Panc1 (cell line): Measurements from ENCODE around the gene DDX46. TPM values are rescaled to one million over a fixed set of nuclear protein-coding genes. Genes with fewer than 3 reads are reported as not detected.
"Not testable (repeated sequence)": the region's sequence is repeated elsewhere in the genome, so short reads cannot be mapped to it uniquely, and the experiment has no call there.

Experiments
- ATAC-seq: fragments of 200-7000 bp; cut with Tn5 transposase; 2 replicates; pipeline ENCODE4 v1.9.1; 2020; ENCODE audit warnings: mild to moderate bottlenecking, moderate library complexity
- BruUV-seq: library from RNA; stranded (reverse); fragments of 400-500 nt; replicated peaks from 2 replicates; lab custom pipeline; 2021; lab: Mats Ljungman, UMichigan
- CTCF ChIA-PET: fragments of 300-600 bp; sonication (Branson Sonifier 250); formaldehyde crosslinking; loops from one replicate; lab custom pipeline; 2022; ENCODE audit warnings: antibody characterized with exemption; lab: Charles Lee
- POLR2A ChIA-PET: fragments of 300-600 bp; sonication (Branson Sonifier 250); formaldehyde crosslinking; loops from one replicate; lab custom pipeline; 2022; ENCODE audit warnings: antibody characterized with exemption; lab: Charles Lee
- DNase-seq: peaks from one replicate; pipeline ENCODE4 v3.0.0-alpha.2; 2010; ENCODE audit warnings: low read depth, low spot score
- H3K27ac ChIP-seq: 2 replicates; pipeline ENCODE4 v1.5.1; 2011; ENCODE audit warnings: mild to moderate bottlenecking, low read length, inconsistent platforms
- H3K27me3 ChIP-seq: fragments of 200-500 bp; sonication (Bioruptor generic); 2 replicates; pipeline ENCODE4 v1.6.0; 2014; ENCODE audit warnings: low read length, inconsistent platforms; ENCODE audit not compliant: control insufficient read depth, insufficient read depth
- H3K36me3 ChIP-seq: fragments of 200-500 bp; sonication (Bioruptor generic); 2 replicates; pipeline ENCODE4 v1.5.1; 2014; ENCODE audit warnings: inconsistent platforms, mild to moderate bottlenecking, low read length, moderate library complexity; ENCODE audit not compliant: control insufficient read depth, insufficient read depth
- H3K4me1 ChIP-seq: 2 replicates; pipeline ENCODE4 v1.5.1; 2011; ENCODE audit warnings: inconsistent platforms, mild to moderate bottlenecking, low read length, moderate library complexity; ENCODE audit not compliant: control insufficient read depth, insufficient read depth
- H3K4me3 ChIP-seq, 2 experiments: 2 replicates each; pipeline ENCODE4 v1.5.1; 2011 to 2012; ENCODE audit warnings: low read depth in 2 of 2, low read length in 2 of 2, mild to moderate bottlenecking in 2 of 2, inconsistent platforms in 1 of 2, moderate library complexity in 1 of 2
- H3K9me3 ChIP-seq: fragments of 200-500 bp; sonication (Bioruptor generic); 2 replicates; pipeline ENCODE4 v1.5.1; 2014; ENCODE audit warnings: low read depth, mild to moderate bottlenecking, inconsistent platforms, low read length, moderate library complexity; ENCODE audit not compliant: control insufficient read depth, insufficient read depth
- CTCF ChIP-seq: fragments of 450-650 bp; IDR thresholded peaks from 2 replicates; pipeline ENCODE4 v1.5.1; 2017; ENCODE audit warnings: mild to moderate bottlenecking
- POLR2AphosphoS5 ChIP-seq: IDR thresholded peaks from 2 replicates; pipeline ENCODE4 v1.6.1; 2012; ENCODE audit warnings: mild to moderate bottlenecking, low read depth, low read length, moderate library complexity
- REST ChIP-seq, 2 experiments: IDR thresholded peaks; 2 replicates each; pipeline ENCODE4 v1.6.1; 2011 to 2012; ENCODE audit warnings: low read depth in 2 of 2, control low read depth in 1 of 2, low read length in 1 of 2, mild to moderate bottlenecking in 1 of 2, moderate library complexity in 1 of 2; ENCODE audit not compliant: insufficient read depth in 1 of 2
- SIN3A ChIP-seq: IDR thresholded peaks from 2 replicates; pipeline ENCODE4 v1.6.1; 2012; ENCODE audit warnings: low read depth, mild to moderate bottlenecking, low read length, moderate library complexity, borderline replicate concordance; ENCODE audit not compliant: insufficient read depth
- TCF7L2 ChIP-seq: IDR thresholded peaks from 2 replicates; pipeline ENCODE4 v1.6.1; 2011; ENCODE audit warnings: mild to moderate bottlenecking, low read depth, low read length, inconsistent platforms
- in situ Hi-C: cut with HindIII; loops from 2 replicates; pipeline ENCODE4 v1.10.0; 2016; ENCODE audit warnings: low sequenced_read_pairs, low pct_unique_long_range_greater_than_20kb
- intact Hi-C: fragments of 100-400 bp; cut with micrococcal nuclease; formaldehyde crosslinking; loops from one replicate; pipeline ENCODE4 v1.10.0; 2022; ENCODE audit not compliant: unreplicated experiment
- total RNA-seq: library from RNA; stranded (reverse); gene quantifications from one replicate; pipeline ENCODE4 v1.2.1, GENCODE V29; 2021; ENCODE audit not compliant: unreplicated experiment

The DDX46 gene
- total RNA-seq, 1 experiment from 2014 or later: 90.8 TPM

- H3K9me3 ChIP-seq: no peaks in the 10 kb centered on the region
- intact Hi-C loops: no loop called here
- no peaks in the 10 kb centered on the region; the same call in 1 of the 2 replicates for H3K36me3 ChIP-seq
- BruUV-seq: no TSS peak
- DNase-seq: no peak
- H3K27ac ChIP-seq: no peak overlapping the region
- H3K4me1 ChIP-seq: no peaks in the 10 kb centered on the region
- CTCF ChIA-PET: no interaction called here
- POLR2A ChIA-PET: no interaction called here
- no peak for ATAC-seq
- in situ Hi-C loops: no loop called here
- no peak overlapping the region for H3K4me3 ChIP-seq
- TF ChIP-seq CTCF (no peak), TCF7L2 (no peak), POLR2AphosphoS5 (no peak), REST (IDR thresholded peaks at IDR 0.05; ENCODE audit: insufficient read depth in 1 of 2, low read depth in 2 of 2, low read length in 1 of 2) (no peak), SIN3A (no peak)
- no peaks in the 10 kb centered on the region for H3K27me3 ChIP-seq
Measured at GRCh38 chr5:134714541-134714940, 44.0 kb upstream of the DDX46 start.

- H3K27ac ChIP-seq, H3K4me1 ChIP-seq, H3K27me3 ChIP-seq, H3K9me3 ChIP-seq, H3K36me3 ChIP-seq, BruUV-seq, H3K4me3 ChIP-seq, CTCF ChIA-PET, DNase-seq, intact Hi-C loops, ATAC-seq, POLR2A ChIA-PET, in situ Hi-C loops: not testable (repeated sequence)
Measured at GRCh38 chr5:134715466-134715865, 43.1 kb upstream of the DDX46 start.

GRCh38 chr5:134724872-134725271 lies 33.7 kb upstream of the DDX46 start:
- ATAC-seq: no peak
- POLR2A ChIA-PET: no interaction called here

More at GRCh38 chr5:134724872-134725271, 33.7 kb upstream of the DDX46 start:
- BruUV-seq: no TSS peak
- H3K27ac ChIP-seq: no peak overlapping the region
- intact Hi-C loops (no loop called here), in situ Hi-C loops (no loop called here)
- TF ChIP-seq TCF7L2 (no peak), CTCF (no peak), SIN3A (no peak), REST (IDR thresholded peaks at IDR 0.05; ENCODE audit: insufficient read depth in 1 of 2, low read depth in 2 of 2, low read length in 1 of 2) (no peak), POLR2AphosphoS5 (no peak)
- H3K4me3 ChIP-seq: no peak overlapping the region
- H3K9me3 ChIP-seq: no peaks in the 10 kb centered on the region
- DNase-seq: no peak
- CTCF ChIA-PET: no interaction called here
- H3K36me3 ChIP-seq: peaks cover 13% of the 10 kb centered on the region; the same call in 1 of the 2 replicates
- no peaks in the 10 kb centered on the region for H3K4me1 ChIP-seq
- no peaks in the 10 kb centered on the region for H3K27me3 ChIP-seq
